Activated T-cell treated with anti-CD3 and anti-CD28 coated beads for 24 hours (primary cell): ENCODE results near the gene SPPL2B.

Experiments
- DNase-seq: peaks from one replicate; pipeline ENCODE4 v3.0.0-alpha.2; 2020; ENCODE audit warnings: low read depth

The SPPL2B gene

DNA sequence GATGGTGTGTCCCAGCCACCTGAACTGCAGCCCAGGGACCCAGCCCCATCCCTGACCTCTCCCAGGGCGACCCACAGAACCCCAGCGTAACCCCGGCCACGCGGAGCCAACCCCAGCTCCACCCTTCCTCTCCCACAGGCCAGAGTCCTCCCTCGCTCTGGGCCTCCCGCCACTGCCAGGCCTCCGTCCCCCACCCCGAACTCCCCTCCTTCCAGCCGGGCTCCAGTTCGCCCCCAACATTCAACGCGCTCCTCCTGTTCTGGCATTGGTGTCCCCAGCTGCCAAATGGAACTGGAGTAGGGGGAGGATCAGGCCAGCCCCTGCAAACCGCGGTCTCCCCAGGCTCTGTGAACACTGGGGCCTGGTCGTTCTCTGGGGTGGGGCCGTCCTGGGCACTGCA is 28.0 kb upstream of the SPPL2B start:
- no peak for DNase-seq

DNA sequence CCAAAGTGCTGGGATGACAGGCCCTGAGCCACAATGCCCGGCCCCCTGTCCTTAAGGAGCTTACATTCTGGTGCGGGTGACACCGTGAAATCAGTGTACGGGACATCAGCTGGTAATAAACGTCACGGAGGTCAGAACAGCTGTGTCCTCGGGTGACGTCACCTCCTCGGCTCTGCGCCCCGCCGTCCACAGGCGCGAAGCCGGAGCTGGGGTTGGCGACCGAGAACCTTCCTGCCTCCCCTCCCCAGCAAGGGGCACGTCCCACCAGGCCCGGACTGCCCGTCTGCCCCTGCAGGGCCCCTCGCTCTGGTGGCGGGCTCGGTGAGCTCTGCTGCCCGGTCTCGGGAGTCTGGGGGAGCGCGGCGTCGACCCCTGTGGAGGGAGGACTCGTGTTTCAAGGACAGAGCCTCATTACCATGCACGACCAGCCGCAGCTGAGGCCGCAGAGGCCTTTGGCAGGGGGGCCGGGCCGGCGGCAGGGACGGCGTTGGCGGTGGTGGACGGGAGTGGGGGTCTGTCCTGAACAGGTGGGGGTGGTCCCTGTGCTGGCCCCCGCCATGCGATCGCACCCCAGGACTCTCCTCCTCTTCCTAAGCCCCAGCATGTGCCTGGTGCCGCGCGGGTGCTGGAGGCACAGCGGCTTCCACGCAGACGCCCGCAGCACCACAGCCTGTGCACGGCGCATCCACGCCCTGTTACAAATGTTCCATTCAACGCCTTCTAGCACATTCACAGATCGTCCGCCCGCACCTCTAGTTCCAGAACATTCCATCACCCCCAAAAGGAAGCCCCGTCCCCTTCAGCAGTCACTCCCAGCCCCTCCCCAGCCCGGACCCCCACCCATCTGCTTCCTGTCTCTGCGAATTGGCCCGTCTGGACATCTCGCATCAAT is 25.9 kb upstream of the SPPL2B start:
- no peak for DNase-seq

DNA sequence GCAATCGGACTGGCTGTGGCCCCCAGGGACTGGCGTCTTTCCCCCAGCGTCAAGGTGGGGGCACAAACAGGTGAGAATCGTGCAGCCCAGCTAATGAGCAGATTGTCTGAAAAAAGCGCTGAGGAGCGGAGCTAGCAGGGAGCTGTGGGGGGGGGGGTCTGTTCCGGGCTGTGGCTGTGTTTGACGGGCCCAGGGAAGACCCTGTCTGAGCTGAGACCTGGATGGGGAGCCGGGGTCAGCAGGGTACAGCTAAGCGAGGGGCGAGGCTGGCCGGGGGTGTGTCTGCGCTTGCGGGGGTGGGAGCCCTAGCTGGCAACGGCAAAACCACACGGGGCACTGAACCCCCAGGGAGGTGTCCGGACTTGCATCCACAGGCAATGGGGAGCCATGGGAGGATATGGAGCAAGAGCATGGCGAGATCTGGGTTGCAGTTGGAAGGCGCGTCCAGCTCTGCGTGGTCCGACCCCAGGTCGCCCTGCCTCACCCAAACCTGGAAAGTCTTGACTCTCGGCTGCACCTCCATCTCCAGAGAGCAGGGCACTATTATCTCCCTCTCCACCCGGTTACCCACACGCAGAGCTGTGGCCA is 25.2 kb upstream of the SPPL2B start:
- no peak for DNase-seq

DNA sequence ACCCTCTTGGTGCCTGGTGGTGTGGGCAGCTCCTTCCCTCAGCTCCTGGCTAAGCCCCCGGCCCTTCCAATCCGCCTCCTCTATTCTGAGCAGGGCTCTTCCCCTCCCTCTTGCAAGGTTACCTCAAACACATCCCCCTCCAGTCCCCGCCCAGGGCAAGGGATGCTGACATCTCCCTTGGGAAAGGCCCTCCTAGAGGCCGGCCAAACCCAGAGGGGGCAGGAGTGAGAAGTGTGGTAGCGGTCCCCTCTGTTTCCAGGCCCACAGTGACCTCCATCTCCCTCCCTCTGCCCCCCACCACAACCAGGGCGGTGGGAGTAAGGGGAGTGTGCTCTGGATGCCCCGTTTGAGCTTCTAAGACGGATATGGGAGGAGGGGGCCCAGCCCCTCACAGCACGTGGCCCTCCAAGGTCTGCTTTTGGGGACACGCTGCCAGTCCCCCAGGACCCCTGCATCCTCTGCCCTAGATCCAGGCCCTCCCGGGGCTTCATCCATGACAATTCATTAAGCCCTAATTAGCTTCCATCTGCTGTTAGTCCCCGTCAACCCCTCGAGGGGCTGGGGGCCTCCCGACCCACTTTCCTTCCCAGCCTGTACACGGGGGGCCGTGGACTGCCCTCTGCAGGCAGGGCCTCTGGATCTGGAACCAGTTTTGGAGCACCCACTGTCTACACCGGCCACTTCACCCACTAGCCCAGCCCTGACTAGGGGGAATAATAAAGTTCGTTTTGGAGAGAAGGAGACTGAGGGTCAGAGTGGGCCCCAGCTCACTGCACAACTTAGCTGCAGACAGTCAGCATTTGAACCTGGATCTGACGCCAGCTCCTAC is 22.8 kb upstream of the SPPL2B start:
- DNase-seq, result no peak

DNA sequence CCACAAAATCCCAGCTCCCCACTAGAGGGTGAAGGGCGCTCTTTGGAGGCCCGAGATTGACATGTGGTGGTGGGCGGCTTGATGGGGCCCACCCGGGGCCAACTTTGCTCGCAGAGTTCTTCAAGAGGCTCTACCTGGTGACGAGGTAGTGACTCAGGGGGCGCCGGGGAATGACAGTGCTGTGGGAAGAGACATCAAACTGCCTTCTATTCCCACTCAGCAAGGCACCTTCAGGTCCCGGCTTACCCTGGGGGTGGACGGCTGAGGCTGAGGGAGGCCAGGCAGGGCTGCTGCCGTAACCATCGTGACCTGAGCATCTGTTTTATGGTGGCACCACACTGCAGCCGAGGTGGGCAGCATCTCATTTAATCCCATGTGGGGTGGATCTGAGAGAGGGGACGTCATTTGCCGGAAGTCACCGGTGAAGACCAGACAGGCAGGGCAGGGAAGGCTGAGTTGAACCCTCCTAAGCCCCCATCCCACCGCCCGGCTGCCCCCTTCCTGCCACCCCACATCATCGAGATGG is 22.1 kb upstream of the SPPL2B start:
- no peak for DNase-seq

DNA sequence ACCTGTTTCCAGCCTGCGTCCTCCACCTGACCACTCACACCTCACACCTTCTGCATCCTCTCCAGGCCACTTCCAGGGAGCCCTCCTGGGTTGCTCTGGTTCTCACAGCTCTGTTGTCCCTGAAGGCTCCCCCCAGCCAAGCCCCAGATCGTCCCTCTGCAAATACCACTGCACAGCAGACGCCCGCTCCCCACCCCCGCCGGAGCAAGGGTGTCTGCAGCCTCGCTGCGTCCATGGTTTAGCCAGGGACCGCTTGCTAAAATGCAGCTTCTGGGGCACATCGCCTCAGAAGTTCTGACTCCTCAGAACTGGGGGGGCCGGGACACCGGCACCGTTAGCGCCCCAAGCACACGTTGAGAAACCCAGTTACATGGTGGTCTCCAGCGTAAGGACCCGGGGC is 21.5 kb upstream of the SPPL2B start:
- DNase-seq, result no peak

DNA sequence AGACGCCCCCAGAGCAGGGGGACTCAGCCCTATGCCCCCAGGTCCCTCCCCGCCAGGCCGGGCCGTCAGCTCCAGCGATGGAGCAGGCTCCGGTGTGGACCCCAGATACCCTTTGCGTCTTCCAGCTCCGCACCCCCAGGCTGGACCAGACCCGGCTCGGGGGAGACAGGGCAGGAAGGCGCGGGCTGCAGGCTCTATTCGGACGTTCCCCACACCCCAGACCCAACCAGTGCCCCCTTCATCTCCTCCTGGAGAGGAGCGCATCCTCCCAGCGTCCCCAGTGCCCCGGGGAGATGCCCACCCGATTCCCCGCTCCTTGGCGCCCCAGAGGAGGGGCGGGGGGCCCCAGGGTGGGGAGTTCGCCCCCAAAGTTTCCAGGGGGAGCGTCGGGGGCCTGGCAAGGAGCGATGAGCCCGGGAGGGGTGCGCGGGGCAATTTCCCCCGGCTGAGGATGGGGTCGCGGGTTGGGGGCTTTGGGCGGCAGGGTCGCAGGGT is 20.9 kb upstream of the SPPL2B start:
- no peak for DNase-seq

DNA sequence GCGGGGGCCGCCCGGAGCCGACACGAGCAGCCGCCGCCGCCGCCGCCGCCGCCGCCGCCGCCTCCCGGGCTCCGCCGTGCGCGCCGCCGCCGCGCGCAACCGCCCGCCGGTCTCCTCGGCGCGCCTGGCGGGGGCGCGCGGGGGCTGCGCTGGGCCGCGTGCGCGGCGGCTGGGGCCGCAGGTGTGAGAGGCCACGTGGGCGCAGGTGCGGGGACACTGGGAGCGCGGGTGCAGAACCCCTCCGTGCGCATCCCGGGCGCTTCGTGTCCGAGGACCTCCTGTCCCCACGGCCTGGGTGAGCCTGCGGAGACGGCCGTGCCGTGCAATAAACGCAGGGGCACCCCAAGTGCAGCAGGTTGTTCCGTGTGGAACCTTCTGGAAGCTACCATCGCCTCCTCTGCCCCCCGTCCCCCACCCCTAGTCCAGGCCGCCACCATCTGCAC is 20.3 kb upstream of the SPPL2B start, which contains the start of gene LINGO3:
TSS of gene LINGO3 (minus strand) at position 41 of the 443 bp plus-strand sequence. CDS start 16,378 bp downstream, outside the sequence.
- no peak for DNase-seq

DNA sequence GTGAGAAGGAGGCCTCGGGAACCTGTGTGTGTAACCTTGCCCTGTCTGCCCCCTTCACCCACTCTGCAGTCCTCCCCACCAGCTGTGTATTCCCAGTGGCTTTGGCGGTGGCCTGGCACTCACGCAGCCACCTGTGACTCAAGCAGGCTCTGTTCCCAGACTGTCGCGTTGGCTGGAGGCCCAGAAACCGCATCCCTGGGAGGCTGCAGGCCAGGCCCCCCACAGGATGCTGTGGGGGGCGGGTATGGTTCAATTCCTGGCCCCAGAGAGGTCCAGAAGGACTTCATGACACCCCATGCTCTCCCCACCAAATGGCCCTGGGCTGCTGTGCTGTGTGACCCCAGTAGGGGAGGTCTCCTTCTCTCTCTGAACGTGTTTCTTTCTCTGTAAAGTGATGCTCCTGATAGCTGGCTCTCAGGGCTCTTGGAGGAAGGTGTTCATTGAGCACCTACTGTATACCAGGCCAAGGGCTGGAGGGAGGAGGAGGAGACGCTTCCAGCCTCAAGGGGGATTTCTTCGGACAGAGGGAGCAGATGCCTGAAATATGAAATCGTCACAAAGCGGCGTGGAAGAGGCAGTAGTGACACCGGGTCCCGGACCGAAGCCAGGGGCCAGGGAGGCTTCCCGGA is 18.6 kb upstream of the SPPL2B start:
- no peak for DNase-seq

DNA sequence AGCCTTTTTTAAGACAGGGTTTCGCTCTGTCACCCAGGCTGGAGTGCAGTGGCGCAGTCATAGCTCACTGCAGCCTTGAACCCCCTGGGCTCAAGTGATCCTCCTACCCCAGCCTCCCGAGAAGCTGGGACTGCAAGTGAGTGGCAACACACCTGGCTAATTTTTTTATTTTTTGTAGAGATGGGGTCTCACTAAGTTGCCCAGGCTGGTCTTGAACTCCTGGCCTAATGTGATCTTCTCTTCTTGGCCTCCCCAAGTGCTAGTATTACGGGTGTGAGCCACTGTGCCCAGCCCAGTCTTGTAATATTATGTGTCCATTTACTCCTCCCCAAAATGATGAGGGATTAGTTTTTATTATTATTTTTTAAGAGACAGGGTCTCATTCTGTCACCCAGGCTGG is 17.4 kb upstream of the SPPL2B start:
- no peak for DNase-seq

DNA sequence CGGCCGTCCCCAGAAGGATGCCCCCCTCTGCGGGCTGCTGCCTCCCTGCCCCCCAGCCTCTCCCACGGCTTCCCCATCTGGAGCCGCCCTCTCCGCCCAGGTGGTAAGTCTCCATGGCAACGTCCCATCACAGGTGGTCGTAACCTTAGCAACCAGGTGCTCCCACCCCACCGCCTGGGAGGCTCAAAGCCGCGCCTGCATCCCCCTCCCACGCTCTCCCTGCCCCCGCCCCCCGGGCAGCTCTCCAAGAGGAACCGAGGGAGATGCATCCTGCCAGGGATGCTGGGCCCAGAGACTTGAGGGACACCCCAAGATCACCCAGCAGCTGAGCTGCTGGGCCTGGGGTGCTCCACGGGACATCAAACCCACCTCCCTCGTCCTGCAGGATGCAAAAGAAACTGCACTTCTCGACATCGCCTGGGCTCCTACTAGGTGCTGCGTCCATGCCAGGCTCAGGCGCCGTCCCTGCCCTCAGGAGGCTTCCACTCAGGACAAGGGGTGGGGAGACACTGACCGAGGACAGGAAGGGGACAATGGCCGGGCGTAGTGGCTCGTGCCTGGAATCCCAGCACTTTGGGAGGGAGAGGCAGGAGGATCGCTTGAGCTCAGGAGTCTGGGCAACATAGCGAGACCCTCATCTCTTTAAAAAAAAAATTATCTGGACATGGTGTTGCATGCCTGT is 15.5 kb upstream of the SPPL2B start:
- no peak for DNase-seq

DNA sequence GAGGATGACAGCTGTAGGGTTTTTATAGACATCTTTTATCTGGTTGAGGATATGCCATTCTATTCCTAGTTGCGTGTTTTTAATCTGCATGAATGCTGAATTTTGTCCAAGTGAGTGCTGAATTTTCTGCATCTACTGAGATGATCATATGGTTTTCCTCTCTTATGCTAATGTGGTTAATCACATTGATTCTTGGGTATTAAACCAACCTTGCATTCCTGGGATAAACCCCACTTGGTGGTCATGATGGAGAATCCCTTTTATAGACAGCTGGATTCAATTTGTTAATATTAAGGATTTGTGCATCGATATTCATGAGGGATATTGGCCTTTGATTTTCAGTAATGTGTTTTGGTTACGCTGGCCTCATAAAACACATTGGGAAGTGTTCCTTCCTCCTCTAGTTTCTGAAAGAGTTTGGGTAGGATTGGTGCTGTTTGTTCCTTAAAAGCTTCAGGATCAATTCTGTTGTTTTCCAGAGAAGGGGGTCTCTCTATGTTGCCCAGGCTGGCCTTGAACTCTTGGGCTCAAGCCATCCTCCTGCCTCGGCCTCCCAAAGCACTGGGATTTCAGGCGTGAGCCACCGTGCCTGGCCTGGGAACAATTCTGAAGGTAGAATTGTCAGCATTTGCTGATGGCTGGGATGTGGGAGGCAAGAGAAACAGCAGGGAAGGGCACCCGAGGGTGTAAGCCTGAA is 13.2 kb upstream of the SPPL2B start:
- DNase-seq, result no peak

DNA sequence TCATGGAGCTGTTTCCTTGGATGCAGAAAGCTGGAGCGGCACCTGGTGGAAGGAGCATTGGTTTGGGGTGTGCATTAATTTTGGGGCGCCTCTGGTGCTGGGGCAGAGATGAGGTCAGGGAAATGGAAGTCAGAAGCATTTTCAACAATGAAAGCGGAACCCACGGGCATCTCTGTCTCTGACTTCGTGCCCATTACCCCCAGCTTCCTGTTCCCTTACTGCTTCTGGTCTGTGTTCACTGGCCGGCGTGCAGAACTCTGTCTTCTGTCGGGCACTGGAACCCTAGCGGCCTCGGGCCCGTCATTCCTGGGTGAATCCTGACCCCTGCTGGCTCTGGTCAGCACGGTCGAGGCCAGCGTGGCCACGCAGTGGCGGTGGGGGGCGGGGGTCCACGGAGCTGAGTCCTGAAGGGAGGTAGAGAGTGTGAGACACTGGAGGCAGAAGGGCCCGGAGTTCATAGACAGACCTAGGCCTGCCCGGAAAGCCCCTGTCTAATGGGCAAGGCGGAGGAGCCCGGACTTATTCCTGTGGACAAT is 12.6 kb upstream of the SPPL2B start:
- no peak for DNase-seq

DNA sequence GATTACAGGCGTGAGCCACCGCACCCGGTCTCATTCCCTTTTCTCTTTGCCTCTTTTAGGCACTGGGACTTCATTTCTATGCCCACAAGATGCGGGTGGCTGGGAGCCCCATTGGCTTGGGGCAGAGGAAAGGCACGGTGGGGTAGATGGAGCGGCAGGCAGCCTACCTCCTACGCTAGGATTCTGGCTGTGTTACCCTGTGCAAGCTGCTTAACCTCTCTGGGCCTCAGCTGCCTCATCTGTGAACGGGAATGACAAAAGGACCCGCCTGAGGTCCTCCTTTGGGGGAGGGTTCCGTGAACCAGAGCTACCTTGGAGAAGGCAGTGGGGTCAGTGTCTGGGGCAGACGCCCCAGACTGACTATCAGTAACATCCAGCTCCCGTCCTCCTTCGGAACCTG is 11.2 kb upstream of the SPPL2B start:
- DNase-seq, result no peak

DNA sequence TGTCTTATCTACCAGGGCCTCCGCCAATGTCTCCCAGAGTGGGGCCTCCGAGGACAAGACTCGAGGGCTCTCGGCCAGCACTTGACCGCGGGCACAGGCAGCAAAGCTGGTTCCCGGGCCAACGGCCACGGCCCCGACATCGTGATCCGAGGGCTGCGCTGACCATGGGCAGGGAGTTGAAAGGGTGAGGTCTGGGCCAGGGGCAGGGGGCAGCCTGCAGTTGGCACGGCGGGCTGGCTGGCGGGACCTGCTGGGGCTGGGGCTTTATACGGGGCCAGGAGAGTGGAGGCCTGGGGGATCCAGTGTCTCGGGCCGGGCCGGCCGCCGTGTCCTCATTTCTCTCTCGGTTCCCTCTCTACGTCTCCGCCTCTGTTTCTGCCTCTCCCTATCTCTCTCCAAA is 10.7 kb upstream of the SPPL2B start:
- DNase-seq, result no peak

DNA sequence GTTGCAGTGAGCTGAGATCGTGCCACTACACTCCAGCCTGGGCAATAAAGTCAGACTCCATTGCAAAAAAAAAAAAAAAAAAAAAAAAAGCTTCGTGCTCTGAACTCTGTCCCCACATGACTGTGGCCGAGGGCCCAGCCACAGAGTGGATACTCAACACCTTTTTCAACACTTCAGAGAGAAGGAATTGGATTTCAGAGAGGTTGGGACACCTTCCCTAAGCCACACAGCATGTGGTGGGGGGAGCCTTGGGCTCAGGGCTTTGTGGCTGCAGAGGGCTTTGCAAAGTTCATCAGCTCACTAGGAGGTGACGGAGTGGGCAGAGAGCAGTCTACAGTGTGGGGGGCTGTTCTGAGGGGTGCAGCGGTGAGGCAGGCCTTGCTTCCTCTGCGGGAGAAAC is 9.6 kb upstream of the SPPL2B start:
- no peak for DNase-seq

DNA sequence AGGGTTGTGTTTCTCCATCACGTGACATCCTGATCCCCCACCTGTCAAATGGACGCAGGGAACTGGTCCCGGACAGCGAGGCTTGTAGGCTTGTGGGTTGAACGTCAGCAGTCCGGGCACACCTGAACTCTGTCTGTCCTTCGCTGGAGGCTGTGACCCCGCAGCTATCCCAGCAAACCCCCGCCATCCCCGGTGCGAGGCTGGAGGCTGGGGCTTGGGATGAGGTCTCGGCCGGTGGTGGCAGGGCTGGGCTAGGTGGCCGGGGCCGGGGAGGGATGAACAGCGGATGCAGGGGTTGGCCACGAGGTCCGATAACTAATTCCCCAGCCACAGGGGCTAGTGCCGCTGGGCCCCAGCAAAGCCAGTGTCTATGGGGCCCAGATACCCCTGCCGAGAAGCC is 8.9 kb upstream of the SPPL2B start:
- DNase-seq, result no peak

DNA sequence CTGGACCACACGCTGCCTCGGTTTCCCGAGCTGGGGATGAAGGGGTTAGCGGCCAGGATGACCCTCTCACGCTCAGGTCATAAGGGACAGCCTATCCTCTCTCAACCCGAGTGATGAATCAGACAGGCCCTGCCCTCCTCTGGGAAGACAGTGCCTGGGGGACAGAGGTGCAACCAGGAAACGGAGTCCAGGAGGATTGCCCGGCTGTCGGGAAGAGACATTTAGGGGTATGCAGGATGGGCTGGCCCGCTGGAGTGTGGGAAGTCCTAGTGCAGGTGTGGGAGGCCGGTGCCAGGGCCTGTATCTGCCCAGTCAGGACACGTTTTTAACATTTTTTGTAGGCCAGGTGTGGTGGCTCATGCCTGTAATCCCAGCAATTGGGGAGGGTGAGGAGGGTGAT is 8.4 kb upstream of the SPPL2B start:
- DNase-seq, result no peak

DNA sequence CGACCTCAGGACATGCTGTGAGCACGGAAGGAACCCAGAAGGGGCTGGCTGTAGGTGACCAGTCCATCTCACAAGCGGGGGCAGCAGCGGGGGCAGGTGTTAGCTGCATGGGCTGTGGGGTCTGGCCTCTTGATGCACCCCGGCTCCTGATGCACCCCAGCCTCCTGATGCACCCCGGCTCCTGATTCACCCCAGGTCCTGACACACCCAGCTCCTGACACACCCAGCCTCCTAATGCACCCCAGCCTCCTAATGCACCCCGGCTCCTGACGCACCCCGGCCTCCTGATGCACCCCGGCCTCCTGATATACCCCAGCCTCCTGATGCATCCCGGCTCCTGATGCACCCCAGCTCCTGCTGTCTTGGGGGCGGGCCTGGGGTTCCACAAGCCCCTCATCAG is 7.5 kb upstream of the SPPL2B start:
- DNase-seq, result no peak

DNA sequence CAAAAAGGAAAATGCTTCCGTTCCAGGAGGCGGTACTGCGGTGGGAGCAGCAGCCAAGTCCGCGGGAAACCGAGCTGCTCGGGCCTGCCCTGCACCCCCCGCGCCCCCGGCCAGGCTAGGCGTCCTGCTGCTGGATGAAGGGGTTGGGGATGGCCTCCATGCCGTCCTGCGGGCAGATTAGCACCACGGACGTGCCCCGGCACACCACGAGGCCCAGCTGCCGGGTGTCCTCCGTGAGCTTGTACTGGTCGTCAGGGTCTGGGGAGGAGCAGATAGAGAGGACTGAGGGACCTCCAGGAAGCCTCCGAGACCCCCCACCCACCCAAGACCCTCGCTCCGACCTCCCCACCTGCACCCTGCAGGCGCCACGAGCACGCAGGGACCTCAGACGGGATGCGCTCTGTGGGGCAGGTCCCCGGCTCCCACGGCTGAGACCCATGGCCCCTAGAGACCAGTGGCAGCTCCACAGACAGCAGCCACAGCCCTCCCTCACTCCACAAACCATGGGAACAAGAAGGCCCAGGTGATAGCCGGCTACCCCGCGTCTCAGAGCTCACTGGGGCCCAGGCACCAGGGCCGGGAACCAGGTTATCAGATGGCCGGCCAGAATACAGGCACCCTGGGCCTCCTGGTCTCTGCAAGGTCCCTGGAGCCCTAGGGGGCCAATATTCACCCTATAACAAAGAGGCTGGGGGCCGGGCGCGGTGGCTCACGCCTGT is 6.8 kb upstream of the SPPL2B start:
- no peak for DNase-seq
